ENCODE measurements around the gene ZSWIM7.

Gene ZSWIM7

GRCh38 chr17:15947976-15948752 lies 51.3 kb downstream of the ZSWIM7 start:
- TF ChIP-seq MAX (IDR thresholded peaks at IDR 0.05; ENCODE audit: low read depth, low read length) (no peak), MYC (IDR thresholded peaks at IDR 0.05; ENCODE audit: low read depth, low read length) (no peak), POLR2A (IDR thresholded peaks at IDR 0.05; ENCODE audit: extremely low read depth, insufficient read length) (no peak)
- TF ChIP-seq, protein P1, sequence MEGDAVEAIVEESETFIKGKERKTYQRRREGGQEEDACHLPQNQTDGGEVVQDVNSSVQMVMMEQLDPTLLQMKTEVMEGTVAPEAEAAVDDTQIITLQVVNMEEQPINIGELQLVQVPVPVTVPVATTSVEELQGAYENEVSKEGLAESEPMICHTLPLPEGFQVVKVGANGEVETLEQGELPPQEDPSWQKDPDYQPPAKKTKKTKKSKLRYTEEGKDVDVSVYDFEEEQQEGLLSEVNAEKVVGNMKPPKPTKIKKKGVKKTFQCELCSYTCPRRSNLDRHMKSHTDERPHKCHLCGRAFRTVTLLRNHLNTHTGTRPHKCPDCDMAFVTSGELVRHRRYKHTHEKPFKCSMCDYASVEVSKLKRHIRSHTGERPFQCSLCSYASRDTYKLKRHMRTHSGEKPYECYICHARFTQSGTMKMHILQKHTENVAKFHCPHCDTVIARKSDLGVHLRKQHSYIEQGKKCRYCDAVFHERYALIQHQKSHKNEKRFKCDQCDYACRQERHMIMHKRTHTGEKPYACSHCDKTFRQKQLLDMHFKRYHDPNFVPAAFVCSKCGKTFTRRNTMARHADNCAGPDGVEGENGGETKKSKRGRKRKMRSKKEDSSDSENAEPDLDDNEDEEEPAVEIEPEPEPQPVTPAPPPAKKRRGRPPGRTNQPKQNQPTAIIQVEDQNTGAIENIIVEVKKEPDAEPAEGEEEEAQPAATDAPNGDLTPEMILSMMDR (IDR thresholded peaks at IDR 0.05; ENCODE audit: low read depth, low read length), result no peak
- H3K4me3 ChIP-seq (ENCODE audit: low read depth, low read length), result no peak overlapping the region
- DNase-seq (ENCODE audit: low read depth), result no peak

DNA sequence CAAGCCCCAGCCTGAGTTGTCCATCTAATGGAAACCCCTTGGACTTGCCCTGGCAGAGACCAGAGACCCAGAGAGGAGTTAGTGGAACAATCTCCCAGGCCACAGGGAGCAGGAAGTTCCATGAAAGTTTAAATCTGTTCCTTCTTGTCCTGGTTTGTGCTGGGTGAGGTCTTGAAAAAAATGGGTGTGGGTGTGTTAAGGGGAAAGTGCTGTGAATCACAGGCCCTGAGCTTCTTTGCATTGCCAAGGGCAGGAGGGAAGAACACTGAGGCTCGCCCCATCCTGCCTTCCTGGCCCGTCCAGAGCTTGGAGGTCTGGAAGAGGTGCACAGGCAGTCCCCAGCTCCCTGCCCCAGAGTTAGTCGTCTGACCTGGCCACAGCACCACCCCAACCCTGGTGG lies 52.2 kb downstream of the ZSWIM7 start:
- no peak overlapping the region for H3K4me3 ChIP-seq (ENCODE audit: low read depth, low read length)
- TF ChIP-seq POLR2A (IDR thresholded peaks at IDR 0.05; ENCODE audit: extremely low read depth, insufficient read length) (no peak), MAX (IDR thresholded peaks at IDR 0.05; ENCODE audit: low read depth, low read length) (no peak), MYC (IDR thresholded peaks at IDR 0.05; ENCODE audit: low read depth, low read length) (no peak)
- TF ChIP-seq, protein P1 (IDR thresholded peaks at IDR 0.05; ENCODE audit: low read depth, low read length), result no peak
- no peak for DNase-seq (ENCODE audit: low read depth)

DNA sequence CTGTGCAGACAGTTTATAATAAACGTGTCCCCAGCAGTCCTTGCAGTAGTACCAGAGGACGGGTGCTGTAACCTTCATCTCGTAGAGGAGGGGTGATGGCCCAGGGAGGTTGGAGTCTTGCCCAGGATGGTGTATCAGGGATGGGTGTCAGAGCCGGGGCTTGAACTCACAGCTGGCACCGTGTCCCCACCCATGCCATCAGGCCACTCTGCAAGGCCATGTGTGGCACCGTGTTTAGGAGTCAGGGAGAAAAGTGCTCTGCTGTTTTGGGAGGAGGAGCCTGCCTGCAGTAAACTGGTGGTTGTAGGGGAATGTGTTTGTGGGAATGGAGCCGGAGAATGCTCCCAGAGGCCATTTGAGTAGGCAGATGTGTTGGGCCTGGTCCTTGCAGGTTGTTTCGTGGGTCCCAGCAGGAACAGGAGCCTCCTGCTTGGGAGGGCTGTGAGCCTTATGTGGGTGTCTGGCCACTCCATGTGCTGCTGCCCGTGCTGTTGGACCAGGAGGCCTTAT lies 52.8 kb downstream of the ZSWIM7 start:
- H3K4me3 ChIP-seq (ENCODE audit: low read depth, low read length), result peak overlapping the region; percentile 78
- no peak for DNase-seq (ENCODE audit: low read depth)
- TF ChIP-seq MAX (IDR thresholded peaks at IDR 0.05; ENCODE audit: low read depth, low read length) (no peak), POLR2A (IDR thresholded peaks at IDR 0.05; ENCODE audit: extremely low read depth, insufficient read length) (no peak), MYC (IDR thresholded peaks at IDR 0.05; ENCODE audit: low read depth, low read length) (no peak)
- TF ChIP-seq, protein P1 (IDR thresholded peaks at IDR 0.05; ENCODE audit: low read depth, low read length), result no peak

DNA sequence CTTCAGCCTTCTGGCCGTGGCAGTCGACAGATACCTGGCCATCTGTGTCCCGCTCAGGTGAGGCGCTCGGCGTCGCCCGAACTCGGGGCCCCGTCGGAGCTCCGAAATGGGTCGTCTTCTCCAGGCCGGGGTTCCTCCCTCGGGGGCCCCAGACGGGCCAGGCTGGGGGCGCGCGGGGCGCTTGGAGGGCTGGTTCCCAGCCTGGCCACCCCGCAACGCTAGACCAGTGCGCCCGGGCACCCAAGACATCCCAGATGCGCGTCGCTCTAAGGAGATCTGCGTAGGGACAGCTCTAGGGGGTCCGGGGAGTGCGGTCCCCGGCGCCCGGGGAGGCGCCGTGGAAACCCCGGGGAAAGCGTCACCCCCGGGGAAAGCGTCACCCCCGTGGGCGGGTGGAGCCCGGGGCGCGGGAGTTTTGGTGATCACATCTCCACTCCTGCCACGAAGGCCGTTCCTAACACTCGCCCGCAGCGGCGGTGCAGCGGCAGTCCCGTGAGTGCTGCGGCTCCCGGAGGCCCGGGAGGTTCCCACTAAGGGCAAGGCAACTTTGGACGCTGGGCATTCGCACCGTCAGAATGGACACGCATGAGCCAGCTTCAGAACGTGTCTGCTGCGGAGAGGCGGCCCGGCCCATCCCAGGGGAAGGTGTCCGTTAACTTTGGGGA lies 53.8 kb downstream of the ZSWIM7 start:
- DNase-seq (ENCODE audit: low read depth), result peak; percentile 48
- H3K4me3 ChIP-seq (ENCODE audit: low read depth, low read length), result peak overlapping the region; percentile 78
- TF ChIP-seq, protein P1 (IDR thresholded peaks at IDR 0.05; ENCODE audit: low read depth, low read length), result no peak
- TF ChIP-seq MAX (IDR thresholded peaks at IDR 0.05; ENCODE audit: low read depth, low read length) (no peak), POLR2A (IDR thresholded peaks at IDR 0.05; ENCODE audit: extremely low read depth, insufficient read length) (no peak), MYC (IDR thresholded peaks at IDR 0.05; ENCODE audit: low read depth, low read length) (no peak)

DNA sequence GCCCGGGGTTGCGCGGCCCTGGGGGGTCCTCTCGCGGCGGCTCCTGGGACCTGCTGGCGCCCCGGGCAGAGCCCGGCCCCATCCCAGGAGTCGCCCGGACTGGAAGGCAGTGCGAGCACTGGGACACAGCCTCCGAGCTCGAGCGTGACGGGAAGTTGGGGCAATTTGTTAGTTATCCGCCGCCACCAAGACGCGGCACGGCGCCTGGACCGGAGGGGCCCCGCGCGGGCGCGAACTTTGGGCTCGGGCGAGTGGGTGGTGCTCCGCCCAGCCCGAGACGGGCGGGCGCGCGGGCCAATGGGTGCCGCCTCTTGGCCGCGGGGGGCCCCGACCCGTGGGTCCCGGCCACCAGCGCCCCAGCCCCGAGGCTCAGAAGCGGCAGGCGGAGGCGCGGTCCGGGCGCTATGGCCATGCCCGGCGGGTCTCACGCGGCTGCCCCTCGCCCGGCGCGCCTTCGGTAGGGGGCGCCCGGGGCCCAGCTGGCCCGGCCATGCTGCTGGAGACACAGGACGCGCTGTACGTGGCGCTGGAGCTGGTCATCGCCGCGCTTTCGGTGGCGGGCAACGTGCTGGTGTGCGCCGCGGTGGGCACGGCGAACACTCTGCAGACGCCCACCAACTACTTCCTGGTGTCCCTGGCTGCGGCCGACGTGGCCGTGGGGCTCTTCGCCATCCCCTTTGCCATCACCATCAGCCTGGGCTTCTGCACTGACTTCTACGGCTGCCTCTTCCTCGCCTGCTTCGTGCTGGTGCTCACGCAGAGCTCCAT lies 54.6 kb downstream of the ZSWIM7 start, which contains the start of gene ADORA2B:
ADORA2B (plus strand) TSS at position 372 of the 768 bp plus-strand sequence; CDS start at position 491, 119 bp downstream.
- peak within 1 kb of the TSS; percentile 78 for H3K4me3 ChIP-seq (ENCODE audit: low read depth, low read length)
- TF ChIP-seq POLR2A (IDR thresholded peaks at IDR 0.05; ENCODE audit: extremely low read depth, insufficient read length), result no peak
- TF ChIP-seq, protein P1 (IDR thresholded peaks at IDR 0.05; ENCODE audit: low read depth, low read length), result peak; percentile 50
- peak; percentile 88 for DNase-seq (ENCODE audit: low read depth)

All from NB4 (cell line).